ENCODE measurements around the gene NEK4. TPM values are rescaled to one million over a fixed set of nuclear protein-coding genes. Genes with fewer than 3 reads are reported as not detected.

The NEK4 gene
- total RNA-seq, 1 experiment from 2014 or later: 36.2 TPM

DNA sequence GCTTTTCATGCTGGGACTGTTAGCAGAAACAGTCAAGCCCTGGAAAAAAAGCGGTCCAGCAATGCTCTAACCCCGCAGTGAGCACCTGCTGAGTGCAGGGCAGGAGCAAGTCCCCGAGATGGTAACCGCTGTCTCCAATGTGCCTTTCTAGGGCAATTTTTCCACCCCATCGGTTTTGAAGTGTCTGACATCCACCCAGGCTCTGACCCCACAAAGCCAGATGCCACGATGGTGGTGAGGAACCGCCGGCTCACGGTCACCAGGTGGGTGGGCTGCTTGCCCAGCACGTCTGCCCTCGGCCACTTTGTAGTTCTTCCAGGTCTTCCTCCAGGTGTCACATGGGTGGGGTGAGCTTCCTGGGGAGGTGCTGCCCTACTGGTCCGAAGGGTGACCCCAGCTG is 20.6 kb upstream of the NEK4 start (continued):
- TF ChIP-seq EGR1 (IDR thresholded peaks at IDR 0.05; ENCODE audit: low read depth): no peak

DNA sequence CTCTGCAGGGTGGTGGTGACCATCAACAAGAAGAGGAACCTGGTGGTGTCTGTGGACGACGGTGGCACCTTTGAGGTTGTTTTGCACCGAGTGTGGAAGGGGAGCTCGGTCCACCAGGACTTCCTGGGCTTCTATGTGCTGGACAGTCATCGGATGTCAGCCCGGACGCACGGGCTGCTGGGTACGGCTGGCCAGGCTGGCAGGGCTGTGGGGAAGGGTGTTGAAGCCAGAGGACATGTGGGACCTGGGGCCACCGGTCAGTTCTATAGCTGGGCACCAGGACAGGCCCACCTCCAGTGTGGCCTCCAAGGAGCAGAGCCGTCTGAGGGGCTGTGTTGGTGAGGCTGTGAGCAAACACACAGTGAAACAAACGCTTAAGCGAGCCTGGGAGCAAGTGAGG is 20.0 kb upstream of the NEK4 start:
- Histone ChIP-seq H4K20me1 (ENCODE audit: insufficient read depth) (no peaks in the 10 kb centered on the region), H3K4me2 (ENCODE audit: low read length) (no peak overlapping the region), H3K4me3 (replicated peaks in 1 of 2; ENCODE audit: low read depth in 1 of 2, low read length in 2 of 2) (no peak overlapping the region), H3K79me2 (ENCODE audit: insufficient read depth, low read length) (no peaks in the 10 kb centered on the region), H3K9me2 (ENCODE audit: insufficient read depth) (no peaks in the 10 kb centered on the region), H3K9me3 (ENCODE audit: control insufficient read depth in 1 of 2, insufficient read depth in 1 of 2, low read depth in 1 of 2, low read length in 2 of 2) (no peaks in the 10 kb centered on the region), H2AFZ (ENCODE audit: low read depth, low read length, poor library complexity, severe bottlenecking) (no peak overlapping the region), H3K9ac (ENCODE audit: low read length) (no peak overlapping the region), H3K4me1 (ENCODE audit: control insufficient read depth in 1 of 2, insufficient read depth in 2 of 2, low read length in 2 of 2) (no peaks in the 10 kb centered on the region), H3K27me3 (ENCODE audit: insufficient read depth, low read length) (no peaks in the 10 kb centered on the region), H3K27ac (ENCODE audit: low read depth, low read length) (no peak overlapping the region), H3K36me3 (ENCODE audit: control insufficient read depth in 1 of 2, insufficient read depth in 2 of 2, low read length in 2 of 2) (no peaks in the 10 kb centered on the region)
- RAD21 ChIA-PET (ENCODE audit: low non-redundant PET in 1 of 2, low total read pairs in 2 of 2, uncharacterized antibody in 2 of 2, unreplicated experiment in 2 of 2): no interaction called here
- intact Hi-C loops (cut with micrococcal nuclease): no loop called here
- ATAC-seq (no peak), DNase-seq (ENCODE audit: low read depth, low spot score) (no peak)
- TF ChIP-seq CBX3 (IDR thresholded peaks at IDR 0.05; ENCODE audit: low read depth): no peak
- no peak for TF ChIP-seq EZH2 (IDR thresholded peaks at IDR 0.05)
- no peak for TF ChIP-seq SP1 (IDR thresholded peaks at IDR 0.05; ENCODE audit: low read depth)
- TF ChIP-seq, protein P1, sequence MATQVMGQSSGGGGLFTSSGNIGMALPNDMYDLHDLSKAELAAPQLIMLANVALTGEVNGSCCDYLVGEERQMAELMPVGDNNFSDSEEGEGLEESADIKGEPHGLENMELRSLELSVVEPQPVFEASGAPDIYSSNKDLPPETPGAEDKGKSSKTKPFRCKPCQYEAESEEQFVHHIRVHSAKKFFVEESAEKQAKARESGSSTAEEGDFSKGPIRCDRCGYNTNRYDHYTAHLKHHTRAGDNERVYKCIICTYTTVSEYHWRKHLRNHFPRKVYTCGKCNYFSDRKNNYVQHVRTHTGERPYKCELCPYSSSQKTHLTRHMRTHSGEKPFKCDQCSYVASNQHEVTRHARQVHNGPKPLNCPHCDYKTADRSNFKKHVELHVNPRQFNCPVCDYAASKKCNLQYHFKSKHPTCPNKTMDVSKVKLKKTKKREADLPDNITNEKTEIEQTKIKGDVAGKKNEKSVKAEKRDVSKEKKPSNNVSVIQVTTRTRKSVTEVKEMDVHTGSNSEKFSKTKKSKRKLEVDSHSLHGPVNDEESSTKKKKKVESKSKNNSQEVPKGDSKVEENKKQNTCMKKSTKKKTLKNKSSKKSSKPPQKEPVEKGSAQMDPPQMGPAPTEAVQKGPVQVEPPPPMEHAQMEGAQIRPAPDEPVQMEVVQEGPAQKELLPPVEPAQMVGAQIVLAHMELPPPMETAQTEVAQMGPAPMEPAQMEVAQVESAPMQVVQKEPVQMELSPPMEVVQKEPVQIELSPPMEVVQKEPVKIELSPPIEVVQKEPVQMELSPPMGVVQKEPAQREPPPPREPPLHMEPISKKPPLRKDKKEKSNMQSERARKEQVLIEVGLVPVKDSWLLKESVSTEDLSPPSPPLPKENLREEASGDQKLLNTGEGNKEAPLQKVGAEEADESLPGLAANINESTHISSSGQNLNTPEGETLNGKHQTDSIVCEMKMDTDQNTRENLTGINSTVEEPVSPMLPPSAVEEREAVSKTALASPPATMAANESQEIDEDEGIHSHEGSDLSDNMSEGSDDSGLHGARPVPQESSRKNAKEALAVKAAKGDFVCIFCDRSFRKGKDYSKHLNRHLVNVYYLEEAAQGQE (IDR thresholded peaks at IDR 0.05; ENCODE audit: low read depth): no peak
- no peak for TF ChIP-seq JUND (IDR thresholded peaks at IDR 0.05)
- no peak for TF ChIP-seq EZH2phosphoT487 (IDR thresholded peaks at IDR 0.05; ENCODE audit: borderline replicate concordance)
- no peak for TF ChIP-seq POLR2AphosphoS5 (IDR thresholded peaks at IDR 0.05; ENCODE audit: low read depth, low read length)
- TF ChIP-seq SRF (IDR thresholded peaks at IDR 0.05; ENCODE audit: low read depth): no peak
- no peak for TF ChIP-seq CEBPB (IDR thresholded peaks at IDR 0.05; ENCODE audit: low read depth)
- no peak for TF ChIP-seq ZFX (IDR thresholded peaks at IDR 0.05)
- TF ChIP-seq SIN3A (IDR thresholded peaks at IDR 0.05; ENCODE audit: low read depth): no peak
- TF ChIP-seq EGR1 (IDR thresholded peaks at IDR 0.05; ENCODE audit: low read depth): no peak
- no peak for TF ChIP-seq ELF1 (IDR thresholded peaks at IDR 0.05; ENCODE audit: borderline replicate concordance, low read depth)
- TF ChIP-seq, protein P2, sequence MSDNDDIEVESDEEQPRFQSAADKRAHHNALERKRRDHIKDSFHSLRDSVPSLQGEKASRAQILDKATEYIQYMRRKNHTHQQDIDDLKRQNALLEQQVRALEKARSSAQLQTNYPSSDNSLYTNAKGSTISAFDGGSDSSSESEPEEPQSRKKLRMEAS (IDR thresholded peaks at IDR 0.05): no peak
- TF ChIP-seq FOSL1 (IDR thresholded peaks at IDR 0.05; ENCODE audit: low read depth): no peak
- TF ChIP-seq ZNF274 (IDR thresholded peaks at IDR 0.05; ENCODE audit: low read depth, low read length): no peak
- TF ChIP-seq, protein P3, sequence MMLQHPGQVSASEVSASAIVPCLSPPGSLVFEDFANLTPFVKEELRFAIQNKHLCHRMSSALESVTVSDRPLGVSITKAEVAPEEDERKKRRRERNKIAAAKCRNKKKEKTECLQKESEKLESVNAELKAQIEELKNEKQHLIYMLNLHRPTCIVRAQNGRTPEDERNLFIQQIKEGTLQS (IDR thresholded peaks at IDR 0.05): no peak
- TF ChIP-seq, protein P4, sequence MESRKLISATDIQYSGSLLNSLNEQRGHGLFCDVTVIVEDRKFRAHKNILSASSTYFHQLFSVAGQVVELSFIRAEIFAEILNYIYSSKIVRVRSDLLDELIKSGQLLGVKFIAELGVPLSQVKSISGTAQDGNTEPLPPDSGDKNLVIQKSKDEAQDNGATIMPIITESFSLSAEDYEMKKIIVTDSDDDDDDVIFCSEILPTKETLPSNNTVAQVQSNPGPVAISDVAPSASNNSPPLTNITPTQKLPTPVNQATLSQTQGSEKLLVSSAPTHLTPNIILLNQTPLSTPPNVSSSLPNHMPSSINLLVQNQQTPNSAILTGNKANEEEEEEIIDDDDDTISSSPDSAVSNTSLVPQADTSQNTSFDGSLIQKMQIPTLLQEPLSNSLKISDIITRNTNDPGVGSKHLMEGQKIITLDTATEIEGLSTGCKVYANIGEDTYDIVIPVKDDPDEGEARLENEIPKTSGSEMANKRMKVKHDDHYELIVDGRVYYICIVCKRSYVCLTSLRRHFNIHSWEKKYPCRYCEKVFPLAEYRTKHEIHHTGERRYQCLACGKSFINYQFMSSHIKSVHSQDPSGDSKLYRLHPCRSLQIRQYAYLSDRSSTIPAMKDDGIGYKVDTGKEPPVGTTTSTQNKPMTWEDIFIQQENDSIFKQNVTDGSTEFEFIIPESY (IDR thresholded peaks at IDR 0.05; ENCODE audit: extremely low read depth, insufficient replicate concordance, low read length): no peak
- TF ChIP-seq YY1 (IDR thresholded peaks at IDR 0.05; ENCODE audit: extremely low read depth, insufficient replicate concordance, low read depth, low read length): no peak
- no TSS peak for BruUV-seq (replicated peaks)
- CTCF ChIA-PET: interaction anchor here (1.7 kb wide), 1 partner anchor 8 kb away, joined by 4 read pairs; no protein-coding TSS in a partner anchor
- POLR2A ChIA-PET: no interaction called here
